ENCODE data around the gene NIFK.

DNA sequence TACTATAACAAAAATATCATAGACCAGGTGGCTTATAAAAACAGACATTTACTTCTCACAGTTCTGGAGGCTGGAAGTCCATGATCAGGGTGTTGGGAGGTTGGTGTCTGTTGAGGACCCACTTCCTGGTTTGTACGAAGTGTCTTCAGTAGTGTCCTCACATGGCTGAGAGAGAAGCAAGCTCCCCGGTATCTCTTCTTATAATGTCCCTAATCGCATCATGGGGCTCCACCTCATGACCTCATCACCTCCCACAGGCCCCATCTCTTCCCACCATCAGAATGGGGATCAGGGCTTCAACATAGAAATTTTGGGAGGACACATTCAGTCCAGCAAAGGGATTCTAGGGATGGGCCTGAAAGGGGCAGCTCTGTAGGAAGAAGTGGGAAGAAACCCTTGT, 4.8 kb upstream of the NIFK start:
- TF ChIP-seq, protein P1, sequence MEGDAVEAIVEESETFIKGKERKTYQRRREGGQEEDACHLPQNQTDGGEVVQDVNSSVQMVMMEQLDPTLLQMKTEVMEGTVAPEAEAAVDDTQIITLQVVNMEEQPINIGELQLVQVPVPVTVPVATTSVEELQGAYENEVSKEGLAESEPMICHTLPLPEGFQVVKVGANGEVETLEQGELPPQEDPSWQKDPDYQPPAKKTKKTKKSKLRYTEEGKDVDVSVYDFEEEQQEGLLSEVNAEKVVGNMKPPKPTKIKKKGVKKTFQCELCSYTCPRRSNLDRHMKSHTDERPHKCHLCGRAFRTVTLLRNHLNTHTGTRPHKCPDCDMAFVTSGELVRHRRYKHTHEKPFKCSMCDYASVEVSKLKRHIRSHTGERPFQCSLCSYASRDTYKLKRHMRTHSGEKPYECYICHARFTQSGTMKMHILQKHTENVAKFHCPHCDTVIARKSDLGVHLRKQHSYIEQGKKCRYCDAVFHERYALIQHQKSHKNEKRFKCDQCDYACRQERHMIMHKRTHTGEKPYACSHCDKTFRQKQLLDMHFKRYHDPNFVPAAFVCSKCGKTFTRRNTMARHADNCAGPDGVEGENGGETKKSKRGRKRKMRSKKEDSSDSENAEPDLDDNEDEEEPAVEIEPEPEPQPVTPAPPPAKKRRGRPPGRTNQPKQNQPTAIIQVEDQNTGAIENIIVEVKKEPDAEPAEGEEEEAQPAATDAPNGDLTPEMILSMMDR (IDR thresholded peaks at IDR 0.05): no peak
- TF ChIP-seq POLR2A (IDR thresholded peaks at IDR 0.05): no peak

Measured in Peyer's patch (tissue), 4 donors.